ENCODE data around the gene UBA5. TPM values are rescaled to one million over a fixed set of nuclear protein-coding genes. Genes with fewer than 3 reads are reported as not detected.

UBA5 gene
- total RNA-seq, 1 experiment from 2014 or later, result 38.6 TPM

- H3K4me1 Mint-ChIP-seq, result no peaks in the 10 kb centered on the region
- no peak for DNase-seq (ENCODE audit: low spot score)
- no peaks in the 10 kb centered on the region for H3K27me3 Mint-ChIP-seq (ENCODE audit: low read depth)
- no peaks in the 10 kb centered on the region; the same call in 1 of the 2 replicates for H3K36me3 Mint-ChIP-seq
- POLR2A ChIA-PET, result no interaction called here
- no peaks in the 10 kb centered on the region for H3K9me3 Mint-ChIP-seq
- no peak overlapping the region for H3K4me3 Mint-ChIP-seq
- no peak overlapping the region for H3K27ac Mint-ChIP-seq
- TF ChIP-seq ZNF423 (CRISPR knock-in tag; IDR thresholded peaks at IDR 0.05), result no peak
- no peak for ATAC-seq
- CTCF ChIA-PET, result interaction anchor here (0.6 to 3.3 kb wide), 17 partner anchors 11 to 285 kb away, joined by 3 to 35 read pairs (median 4); partner anchors contain the start of genes ACAD11, DNAJC13 and UBA5
These were observed 17.6 kb upstream of the UBA5 start for GRCh38 chr3:132642539-132642847.

DNA sequence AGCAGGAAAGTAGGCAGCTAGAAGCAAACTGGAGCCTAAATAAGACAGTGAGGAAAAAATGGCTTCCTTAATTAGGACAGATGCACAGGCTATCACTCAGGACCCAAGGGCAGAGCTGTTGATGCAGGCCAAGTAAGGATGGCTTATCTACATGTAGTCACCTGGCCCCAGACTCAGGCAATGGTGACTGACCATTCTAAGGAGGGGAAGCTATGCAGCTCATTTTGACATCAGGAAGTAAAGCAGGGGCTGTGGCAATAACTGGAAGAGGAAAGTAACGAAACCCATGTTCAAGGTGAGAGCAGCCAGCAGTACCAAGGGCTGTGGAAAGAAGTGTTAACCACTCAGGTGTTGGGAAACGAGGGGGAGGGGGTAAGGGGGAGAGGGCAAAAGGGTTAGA lies 16.8 kb upstream of the UBA5 start:
- CTCF ChIA-PET, result interaction anchor here (1.5 to 3.3 kb wide), 8 partner anchors 12 to 237 kb away, joined by 4 to 35 read pairs (median 8); partner anchors contain the start of genes ACAD11 and UBA5
- H3K27ac Mint-ChIP-seq, result peak overlapping the region; percentile 34; the same call in 1 of the 2 replicates
- TF ChIP-seq ZBTB21 (CRISPR knock-in tag; IDR thresholded peaks at IDR 0.05; ENCODE audit: borderline replicate concordance) (no peak), GABPB1 (CRISPR knock-in tag; IDR thresholded peaks at IDR 0.05) (no peak), MYBL2 (CRISPR knock-in tag; IDR thresholded peaks at IDR 0.05) (no peak)
- TF ChIP-seq, protein P1, sequence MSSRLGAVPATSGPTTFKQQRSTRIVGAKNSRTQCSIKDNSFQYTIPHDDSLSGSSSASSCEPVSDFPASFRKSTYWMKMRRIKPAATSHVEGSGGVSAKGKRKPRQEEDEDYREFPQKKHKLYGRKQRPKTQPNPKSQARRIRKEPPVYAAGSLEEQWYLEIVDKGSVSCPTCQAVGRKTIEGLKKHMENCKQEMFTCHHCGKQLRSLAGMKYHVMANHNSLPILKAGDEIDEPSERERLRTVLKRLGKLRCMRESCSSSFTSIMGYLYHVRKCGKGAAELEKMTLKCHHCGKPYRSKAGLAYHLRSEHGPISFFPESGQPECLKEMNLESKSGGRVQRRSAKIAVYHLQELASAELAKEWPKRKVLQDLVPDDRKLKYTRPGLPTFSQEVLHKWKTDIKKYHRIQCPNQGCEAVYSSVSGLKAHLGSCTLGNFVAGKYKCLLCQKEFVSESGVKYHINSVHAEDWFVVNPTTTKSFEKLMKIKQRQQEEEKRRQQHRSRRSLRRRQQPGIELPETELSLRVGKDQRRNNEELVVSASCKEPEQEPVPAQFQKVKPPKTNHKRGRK (CRISPR knock-in tag; IDR thresholded peaks at IDR 0.05; ENCODE audit: borderline replicate concordance), result no peak
- TF ChIP-seq, protein P2, sequence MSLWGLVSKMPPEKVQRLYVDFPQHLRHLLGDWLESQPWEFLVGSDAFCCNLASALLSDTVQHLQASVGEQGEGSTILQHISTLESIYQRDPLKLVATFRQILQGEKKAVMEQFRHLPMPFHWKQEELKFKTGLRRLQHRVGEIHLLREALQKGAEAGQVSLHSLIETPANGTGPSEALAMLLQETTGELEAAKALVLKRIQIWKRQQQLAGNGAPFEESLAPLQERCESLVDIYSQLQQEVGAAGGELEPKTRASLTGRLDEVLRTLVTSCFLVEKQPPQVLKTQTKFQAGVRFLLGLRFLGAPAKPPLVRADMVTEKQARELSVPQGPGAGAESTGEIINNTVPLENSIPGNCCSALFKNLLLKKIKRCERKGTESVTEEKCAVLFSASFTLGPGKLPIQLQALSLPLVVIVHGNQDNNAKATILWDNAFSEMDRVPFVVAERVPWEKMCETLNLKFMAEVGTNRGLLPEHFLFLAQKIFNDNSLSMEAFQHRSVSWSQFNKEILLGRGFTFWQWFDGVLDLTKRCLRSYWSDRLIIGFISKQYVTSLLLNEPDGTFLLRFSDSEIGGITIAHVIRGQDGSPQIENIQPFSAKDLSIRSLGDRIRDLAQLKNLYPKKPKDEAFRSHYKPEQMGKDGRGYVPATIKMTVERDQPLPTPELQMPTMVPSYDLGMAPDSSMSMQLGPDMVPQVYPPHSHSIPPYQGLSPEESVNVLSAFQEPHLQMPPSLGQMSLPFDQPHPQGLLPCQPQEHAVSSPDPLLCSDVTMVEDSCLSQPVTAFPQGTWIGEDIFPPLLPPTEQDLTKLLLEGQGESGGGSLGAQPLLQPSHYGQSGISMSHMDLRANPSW (CRISPR knock-in tag; conservative IDR thresholded peaks at IDR 0.05; ENCODE audit: low read depth), result no peak
- TF ChIP-seq, protein P3, sequence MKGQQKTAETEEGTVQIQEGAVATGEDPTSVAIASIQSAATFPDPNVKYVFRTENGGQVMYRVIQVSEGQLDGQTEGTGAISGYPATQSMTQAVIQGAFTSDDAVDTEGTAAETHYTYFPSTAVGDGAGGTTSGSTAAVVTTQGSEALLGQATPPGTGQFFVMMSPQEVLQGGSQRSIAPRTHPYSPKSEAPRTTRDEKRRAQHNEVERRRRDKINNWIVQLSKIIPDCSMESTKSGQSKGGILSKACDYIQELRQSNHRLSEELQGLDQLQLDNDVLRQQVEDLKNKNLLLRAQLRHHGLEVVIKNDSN (CRISPR knock-in tag; IDR thresholded peaks at IDR 0.05), result no peak
- DNase-seq (ENCODE audit: low spot score), result no peak
- no peak overlapping the region for H3K4me3 Mint-ChIP-seq
- no peaks in the 10 kb centered on the region for H3K27me3 Mint-ChIP-seq (ENCODE audit: low read depth)
- no peaks in the 10 kb centered on the region; the same call in 1 of the 2 replicates for H3K36me3 Mint-ChIP-seq
- POLR2A ChIA-PET, result no interaction called here
- no peaks in the 10 kb centered on the region for H3K9me3 Mint-ChIP-seq
- ATAC-seq, result no peak
- no peaks in the 10 kb centered on the region for H3K4me1 Mint-ChIP-seq

- ATAC-seq (no peak), DNase-seq (ENCODE audit: low spot score) (no peak)
- H3K4me3 Mint-ChIP-seq, result no peak overlapping the region
- TF ChIP-seq, protein P4, sequence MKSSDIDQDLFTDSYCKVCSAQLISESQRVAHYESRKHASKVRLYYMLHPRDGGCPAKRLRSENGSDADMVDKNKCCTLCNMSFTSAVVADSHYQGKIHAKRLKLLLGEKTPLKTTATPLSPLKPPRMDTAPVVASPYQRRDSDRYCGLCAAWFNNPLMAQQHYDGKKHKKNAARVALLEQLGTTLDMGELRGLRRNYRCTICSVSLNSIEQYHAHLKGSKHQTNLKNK (CRISPR knock-in tag; IDR thresholded peaks at IDR 0.05), result no peak
- no peak for TF ChIP-seq FOXK1 (CRISPR knock-in tag; IDR thresholded peaks at IDR 0.05)
- no peak for TF ChIP-seq ELF4 (CRISPR knock-in tag; IDR thresholded peaks at IDR 0.05; ENCODE audit: low read depth)
- TF ChIP-seq, protein P2 (CRISPR knock-in tag; conservative IDR thresholded peaks at IDR 0.05; ENCODE audit: low read depth), result no peak
- TF ChIP-seq, protein P5, sequence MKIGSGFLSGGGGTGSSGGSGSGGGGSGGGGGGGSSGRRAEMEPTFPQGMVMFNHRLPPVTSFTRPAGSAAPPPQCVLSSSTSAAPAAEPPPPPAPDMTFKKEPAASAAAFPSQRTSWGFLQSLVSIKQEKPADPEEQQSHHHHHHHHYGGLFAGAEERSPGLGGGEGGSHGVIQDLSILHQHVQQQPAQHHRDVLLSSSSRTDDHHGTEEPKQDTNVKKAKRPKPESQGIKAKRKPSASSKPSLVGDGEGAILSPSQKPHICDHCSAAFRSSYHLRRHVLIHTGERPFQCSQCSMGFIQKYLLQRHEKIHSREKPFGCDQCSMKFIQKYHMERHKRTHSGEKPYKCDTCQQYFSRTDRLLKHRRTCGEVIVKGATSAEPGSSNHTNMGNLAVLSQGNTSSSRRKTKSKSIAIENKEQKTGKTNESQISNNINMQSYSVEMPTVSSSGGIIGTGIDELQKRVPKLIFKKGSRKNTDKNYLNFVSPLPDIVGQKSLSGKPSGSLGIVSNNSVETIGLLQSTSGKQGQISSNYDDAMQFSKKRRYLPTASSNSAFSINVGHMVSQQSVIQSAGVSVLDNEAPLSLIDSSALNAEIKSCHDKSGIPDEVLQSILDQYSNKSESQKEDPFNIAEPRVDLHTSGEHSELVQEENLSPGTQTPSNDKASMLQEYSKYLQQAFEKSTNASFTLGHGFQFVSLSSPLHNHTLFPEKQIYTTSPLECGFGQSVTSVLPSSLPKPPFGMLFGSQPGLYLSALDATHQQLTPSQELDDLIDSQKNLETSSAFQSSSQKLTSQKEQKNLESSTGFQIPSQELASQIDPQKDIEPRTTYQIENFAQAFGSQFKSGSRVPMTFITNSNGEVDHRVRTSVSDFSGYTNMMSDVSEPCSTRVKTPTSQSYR (CRISPR knock-in tag; IDR thresholded peaks at IDR 0.05), result no peak
- TF ChIP-seq OVOL2 (CRISPR knock-in tag; IDR thresholded peaks at IDR 0.05; ENCODE audit: borderline replicate concordance), result no peak
- TF ChIP-seq RORB (CRISPR knock-in tag; IDR thresholded peaks at IDR 0.05), result 0 out of 2 replicates have a peak, but pooled peaks have one; percentile 37
- TF ChIP-seq ZNF396 (CRISPR knock-in tag; IDR thresholded peaks at IDR 0.05; ENCODE audit: borderline replicate concordance), result no peak
- H3K27ac Mint-ChIP-seq, result peak overlapping the region; percentile 28; the same call in 1 of the 2 replicates
- no peaks in the 10 kb centered on the region for H3K9me3 Mint-ChIP-seq
- H3K27me3 Mint-ChIP-seq (ENCODE audit: low read depth), result no peaks in the 10 kb centered on the region
- no peaks in the 10 kb centered on the region for H3K4me1 Mint-ChIP-seq
- no peaks in the 10 kb centered on the region for H3K36me3 Mint-ChIP-seq
- ChIA-PET CTCF (interaction anchor here (1.0 kb wide), 1 partner anchor 109 kb away, joined by 9 read pairs; no protein-coding TSS in a partner anchor), POLR2A (interaction anchor here (0.8 kb wide), 1 partner anchor 278 kb away, joined by 5 read pairs; no protein-coding TSS in a partner anchor)
These were observed 15.1 kb upstream of the UBA5 start for GRCh38 chr3:132645058-132645457.

All from WTC11 (cell line).